ENCODE data around the gene EXPH5. TPM values are rescaled to one million over a fixed set of nuclear protein-coding genes. Genes with fewer than 3 reads are reported as not detected.

EXPH5 gene
- total and polyA plus RNA-seq, 9 of the 15 experiments (the other 6 are each of a cell fraction or from before 2014, with no cell fraction given) = 1.3 to 8.5 (median 4.8) TPM

- TF ChIP-seq BHLHE40 (IDR thresholded peaks at IDR 0.05; ENCODE audit: low read length) = no peak
- TF ChIP-seq RBBP5 (IDR thresholded peaks at IDR 0.05; ENCODE audit: borderline replicate concordance, insufficient read depth, low read length, poor library complexity, severe bottlenecking) = peak; percentile 48
- no peak for TF ChIP-seq POLR2B (IDR thresholded peaks at IDR 0.05; ENCODE audit: low read depth, partially characterized antibody)
- no peak for TF ChIP-seq ZNF384 (IDR thresholded peaks at IDR 0.05; ENCODE audit: low read depth, low read length)
- TF ChIP-seq YBX1 (IDR thresholded peaks at IDR 0.05) = no peak
- TF ChIP-seq ZNF655 (CRISPR knock-in tag; IDR thresholded peaks at IDR 0.05) = no peak
- no peak for TF ChIP-seq CHD4 (IDR thresholded peaks at IDR 0.05; ENCODE audit: insufficient read depth, insufficient replicate concordance, low read depth, low read length, poor library complexity, severe bottlenecking)
- no peak for TF ChIP-seq ZNF668 (CRISPR knock-in tag; IDR thresholded peaks at IDR 0.05)
- no peak for TF ChIP-seq STAT5B (CRISPR knock-in tag; IDR thresholded peaks at IDR 0.05)
- TF ChIP-seq TFE3 (CRISPR knock-in tag; IDR thresholded peaks at IDR 0.05) = no peak
- TF ChIP-seq PURB (CRISPR knock-in tag; IDR thresholded peaks at IDR 0.05; ENCODE audit: low read depth) = no peak
- no peak for TF ChIP-seq MAFF (IDR thresholded peaks at IDR 0.05; ENCODE audit: low read length)
- TF ChIP-seq FOSL1 (tag; conservative IDR thresholded peaks at IDR 0.05) = peak; percentile 54; the same call in 1 of the 2 replicates
- TF ChIP-seq MAZ (CRISPR knock-in tag; conservative IDR thresholded peaks at IDR 0.05 in 1 of 2, IDR thresholded peaks at IDR 0.05 in 1 of 2) = peak in 1 of 2 experiments; percentile 86; a peak in 2 of 4 replicates
- no peak for TF ChIP-seq ZNF316 (IDR thresholded peaks at IDR 0.05)
- no peak for TF ChIP-seq ZNF277 (CRISPR knock-in tag; IDR thresholded peaks at IDR 0.05; ENCODE audit: borderline replicate concordance)
- TF ChIP-seq ZNF263 (CRISPR knock-in tag; IDR thresholded peaks at IDR 0.05; ENCODE audit: borderline replicate concordance) = peak; percentile 68; the same call in 1 of the 2 replicates
- no peak for TF ChIP-seq JUND (IDR thresholded peaks at IDR 0.05; ENCODE audit: borderline replicate concordance, low read depth, low read length)
- no peak; the same call in 2 of the 3 replicates for TF ChIP-seq JUND (tag; IDR thresholded peaks at IDR 0.05; ENCODE audit: borderline replicate concordance, low read depth, low read length)
- no peak for TF ChIP-seq ZNF589 (CRISPR knock-in tag; IDR thresholded peaks at IDR 0.05; ENCODE audit: low read depth)
- no peak for TF ChIP-seq THRAP3 (IDR thresholded peaks at IDR 0.05; ENCODE audit: borderline replicate concordance)
- no peak for TF ChIP-seq MCM3 (IDR thresholded peaks at IDR 0.05)
Observed at GRCh38 chr11:108498046-108498815, 95.3 kb downstream of the EXPH5 start, which contains the start of gene POGLUT3 (continued).
